Panc1 (cell line): ENCODE data around the gene TMEM208. TPM values are rescaled to one million over a fixed set of nuclear protein-coding genes. Genes with fewer than 3 reads are reported as not detected.

ENCODE experiments used
- ATAC-seq: fragments of 200-7000 bp; cut with Tn5 transposase; 2 replicates; pipeline ENCODE4 v1.9.1; 2020; ENCODE audit warnings: mild to moderate bottlenecking, moderate library complexity
- BruUV-seq: library from RNA; stranded (reverse); fragments of 400-500 nt; replicated peaks from 2 replicates; lab custom pipeline; 2021; lab: Mats Ljungman, UMichigan
- CTCF ChIA-PET: fragments of 300-600 bp; sonication (Branson Sonifier 250); formaldehyde crosslinking; loops from one replicate; lab custom pipeline; 2022; ENCODE audit warnings: antibody characterized with exemption; lab: Charles Lee
- POLR2A ChIA-PET: fragments of 300-600 bp; sonication (Branson Sonifier 250); formaldehyde crosslinking; loops from one replicate; lab custom pipeline; 2022; ENCODE audit warnings: antibody characterized with exemption; lab: Charles Lee
- DNase-seq: peaks from one replicate; pipeline ENCODE4 v3.0.0-alpha.2; 2010; ENCODE audit warnings: low read depth, low spot score
- H3K27ac ChIP-seq: 2 replicates; pipeline ENCODE4 v1.5.1; 2011; ENCODE audit warnings: mild to moderate bottlenecking, low read length, inconsistent platforms
- H3K27me3 ChIP-seq: fragments of 200-500 bp; sonication (Bioruptor generic); 2 replicates; pipeline ENCODE4 v1.6.0; 2014; ENCODE audit warnings: low read length, inconsistent platforms; ENCODE audit not compliant: control insufficient read depth, insufficient read depth
- H3K36me3 ChIP-seq: fragments of 200-500 bp; sonication (Bioruptor generic); 2 replicates; pipeline ENCODE4 v1.5.1; 2014; ENCODE audit warnings: inconsistent platforms, mild to moderate bottlenecking, low read length, moderate library complexity; ENCODE audit not compliant: control insufficient read depth, insufficient read depth
- H3K4me1 ChIP-seq: 2 replicates; pipeline ENCODE4 v1.5.1; 2011; ENCODE audit warnings: inconsistent platforms, mild to moderate bottlenecking, low read length, moderate library complexity; ENCODE audit not compliant: control insufficient read depth, insufficient read depth
- H3K4me3 ChIP-seq, 2 experiments: 2 replicates each; pipeline ENCODE4 v1.5.1; 2011 to 2012; ENCODE audit warnings: low read depth in 2 of 2, low read length in 2 of 2, mild to moderate bottlenecking in 2 of 2, inconsistent platforms in 1 of 2, moderate library complexity in 1 of 2
- H3K9me3 ChIP-seq: fragments of 200-500 bp; sonication (Bioruptor generic); 2 replicates; pipeline ENCODE4 v1.5.1; 2014; ENCODE audit warnings: low read depth, mild to moderate bottlenecking, inconsistent platforms, low read length, moderate library complexity; ENCODE audit not compliant: control insufficient read depth, insufficient read depth
- CTCF ChIP-seq: fragments of 450-650 bp; IDR thresholded peaks from 2 replicates; pipeline ENCODE4 v1.5.1; 2017; ENCODE audit warnings: mild to moderate bottlenecking
- POLR2AphosphoS5 ChIP-seq: IDR thresholded peaks from 2 replicates; pipeline ENCODE4 v1.6.1; 2012; ENCODE audit warnings: mild to moderate bottlenecking, low read depth, low read length, moderate library complexity
- SIN3A ChIP-seq: IDR thresholded peaks from 2 replicates; pipeline ENCODE4 v1.6.1; 2012; ENCODE audit warnings: low read depth, mild to moderate bottlenecking, low read length, moderate library complexity, borderline replicate concordance; ENCODE audit not compliant: insufficient read depth
- TCF7L2 ChIP-seq: IDR thresholded peaks from 2 replicates; pipeline ENCODE4 v1.6.1; 2011; ENCODE audit warnings: mild to moderate bottlenecking, low read depth, low read length, inconsistent platforms
- in situ Hi-C: cut with HindIII; loops from 2 replicates; pipeline ENCODE4 v1.10.0; 2016; ENCODE audit warnings: low sequenced_read_pairs, low pct_unique_long_range_greater_than_20kb
- intact Hi-C: fragments of 100-400 bp; cut with micrococcal nuclease; formaldehyde crosslinking; loops from one replicate; pipeline ENCODE4 v1.10.0; 2022; ENCODE audit not compliant: unreplicated experiment
- total RNA-seq: library from RNA; stranded (reverse); gene quantifications from one replicate; pipeline ENCODE4 v1.2.1, GENCODE V29; 2021; ENCODE audit not compliant: unreplicated experiment
- TF ChIP-seq, protein P1 (sequence below), 2 experiments: IDR thresholded peaks; 2 replicates each; pipeline ENCODE4 v1.6.1; 2011 to 2012; ENCODE audit warnings: low read depth in 2 of 2, control low read depth in 1 of 2, low read length in 1 of 2, mild to moderate bottlenecking in 1 of 2, moderate library complexity in 1 of 2; ENCODE audit not compliant: insufficient read depth in 1 of 2

The TMEM208 gene
- total RNA-seq, 1 experiment from 2014 or later, result 25.6 TPM

GRCh38 chr16:67195676-67196075, 31.3 kb upstream of the TMEM208 start:
- intact Hi-C loops, result no loop called here

GRCh38 chr16:67196881-67197280, 30.0 kb upstream of the TMEM208 start:
- H3K36me3 ChIP-seq, result peaks cover 17% of the 10 kb centered on the region
- in situ Hi-C loops, result no loop called here
- no peaks in the 10 kb centered on the region for H3K9me3 ChIP-seq
- no peaks in the 10 kb centered on the region for H3K27me3 ChIP-seq
- H3K4me1 ChIP-seq, result peaks cover 19% of the 10 kb centered on the region
- BruUV-seq, result no TSS peak
- no peak overlapping the region for H3K27ac ChIP-seq
- ChIA-PET CTCF (no interaction called here), POLR2A (no interaction called here)
- H3K4me3 ChIP-seq, result no peak overlapping the region
- intact Hi-C loops, result no loop called here
- TF ChIP-seq SIN3A (no peak), POLR2AphosphoS5 (no peak), CTCF (no peak), TCF7L2 (no peak)
- TF ChIP-seq, protein P1, sequence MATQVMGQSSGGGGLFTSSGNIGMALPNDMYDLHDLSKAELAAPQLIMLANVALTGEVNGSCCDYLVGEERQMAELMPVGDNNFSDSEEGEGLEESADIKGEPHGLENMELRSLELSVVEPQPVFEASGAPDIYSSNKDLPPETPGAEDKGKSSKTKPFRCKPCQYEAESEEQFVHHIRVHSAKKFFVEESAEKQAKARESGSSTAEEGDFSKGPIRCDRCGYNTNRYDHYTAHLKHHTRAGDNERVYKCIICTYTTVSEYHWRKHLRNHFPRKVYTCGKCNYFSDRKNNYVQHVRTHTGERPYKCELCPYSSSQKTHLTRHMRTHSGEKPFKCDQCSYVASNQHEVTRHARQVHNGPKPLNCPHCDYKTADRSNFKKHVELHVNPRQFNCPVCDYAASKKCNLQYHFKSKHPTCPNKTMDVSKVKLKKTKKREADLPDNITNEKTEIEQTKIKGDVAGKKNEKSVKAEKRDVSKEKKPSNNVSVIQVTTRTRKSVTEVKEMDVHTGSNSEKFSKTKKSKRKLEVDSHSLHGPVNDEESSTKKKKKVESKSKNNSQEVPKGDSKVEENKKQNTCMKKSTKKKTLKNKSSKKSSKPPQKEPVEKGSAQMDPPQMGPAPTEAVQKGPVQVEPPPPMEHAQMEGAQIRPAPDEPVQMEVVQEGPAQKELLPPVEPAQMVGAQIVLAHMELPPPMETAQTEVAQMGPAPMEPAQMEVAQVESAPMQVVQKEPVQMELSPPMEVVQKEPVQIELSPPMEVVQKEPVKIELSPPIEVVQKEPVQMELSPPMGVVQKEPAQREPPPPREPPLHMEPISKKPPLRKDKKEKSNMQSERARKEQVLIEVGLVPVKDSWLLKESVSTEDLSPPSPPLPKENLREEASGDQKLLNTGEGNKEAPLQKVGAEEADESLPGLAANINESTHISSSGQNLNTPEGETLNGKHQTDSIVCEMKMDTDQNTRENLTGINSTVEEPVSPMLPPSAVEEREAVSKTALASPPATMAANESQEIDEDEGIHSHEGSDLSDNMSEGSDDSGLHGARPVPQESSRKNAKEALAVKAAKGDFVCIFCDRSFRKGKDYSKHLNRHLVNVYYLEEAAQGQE (IDR thresholded peaks at IDR 0.05; ENCODE audit: insufficient read depth in 1 of 2, low read depth in 2 of 2, low read length in 1 of 2), result no peak
- DNase-seq (no peak), ATAC-seq (no peak)

More at GRCh38 chr16:67195676-67196075, 31.3 kb upstream of the TMEM208 start:
- Histone ChIP-seq H3K4me3 (no peak overlapping the region), H3K27me3 (no peaks in the 10 kb centered on the region), H3K27ac (no peak overlapping the region), H3K9me3 (no peaks in the 10 kb centered on the region), H3K4me1 (peaks cover 19% of the 10 kb centered on the region), H3K36me3 (peaks cover 17% of the 10 kb centered on the region)
- in situ Hi-C loops, result no loop called here
- ATAC-seq (no peak), DNase-seq (no peak)
- no TSS peak for BruUV-seq
- ChIA-PET POLR2A (interaction anchor here (0.7 kb wide), 1 partner anchor 640 kb away, joined by 4 read pairs; no protein-coding TSS in a partner anchor), CTCF (no interaction called here)
- TF ChIP-seq TCF7L2, result no peak
- TF ChIP-seq SIN3A, result no peak
- no peak for TF ChIP-seq CTCF
- TF ChIP-seq, protein P1 (IDR thresholded peaks at IDR 0.05; ENCODE audit: insufficient read depth in 1 of 2, low read depth in 2 of 2, low read length in 1 of 2), result no peak
- no peak for TF ChIP-seq POLR2AphosphoS5
